Measurements from ENCODE around the gene SDK1.

GRCh38 chr7:3605222-3605621, 304.2 kb downstream of the SDK1 start:
- TF ChIP-seq MAX (IDR thresholded peaks at IDR 0.05; ENCODE audit: low read depth, low read length), result no peak
- TF ChIP-seq CTCF (IDR thresholded peaks at IDR 0.05; ENCODE audit: low read depth, low read length), result no peak

All from NB4 (cell line).